HG02852 (cell line): ENCODE results near the gene SDK2.

Experiments used
- ATAC-seq: cut with Tn5 transposase; IDR thresholded peaks from one replicate; pipeline ENCODE4 v1.9.1; 2021; ENCODE audit warnings: mild to moderate bottlenecking, moderate library complexity; ENCODE audit not compliant: unreplicated experiment

SDK2 gene

GRCh38 chr17:73644145-73645049 lies at the start of gene SDK2:
SDK2 (minus strand) TSS chr17:73644445; CDS start chr17:73644088, 357 bp downstream.
- ATAC-seq: no peak

- ATAC-seq: no peak
Measured at GRCh38 chr17:73693071-73693470, 48.8 kb upstream of the SDK2 start.

GRCh38 chr17:73691321-73691766 lies 47.1 kb upstream of the SDK2 start:
- no peak for ATAC-seq

GRCh38 chr17:73690676-73691075 lies 46.4 kb upstream of the SDK2 start:
- ATAC-seq: no peak

- no peak for ATAC-seq
Measured at GRCh38 chr17:73689596-73690275, 45.5 kb upstream of the SDK2 start.

GRCh38 chr17:73686961-73687360 lies 42.7 kb upstream of the SDK2 start:
- no peak for ATAC-seq

- ATAC-seq: no peak
Measured at GRCh38 chr17:73686126-73686525, 41.9 kb upstream of the SDK2 start.

- ATAC-seq: no peak
Measured at GRCh38 chr17:73684183-73684582, 39.9 kb upstream of the SDK2 start.

- no peak for ATAC-seq
Measured at GRCh38 chr17:73683771-73684170, 39.5 kb upstream of the SDK2 start.

- ATAC-seq: no peak
Measured at GRCh38 chr17:73681946-73682345, 37.7 kb upstream of the SDK2 start.

GRCh38 chr17:73679476-73679875 lies 35.2 kb upstream of the SDK2 start:
- no peak for ATAC-seq

GRCh38 chr17:73678999-73679398 lies 34.8 kb upstream of the SDK2 start:
- ATAC-seq: no peak

GRCh38 chr17:73669771-73670170 lies 25.5 kb upstream of the SDK2 start:
- no peak for ATAC-seq

- ATAC-seq: no peak
Measured at GRCh38 chr17:73667181-73667959, 23.1 kb upstream of the SDK2 start.

- no peak for ATAC-seq
Measured at GRCh38 chr17:73663614-73664013, 19.4 kb upstream of the SDK2 start.

GRCh38 chr17:73660366-73660765 lies 16.1 kb upstream of the SDK2 start:
- ATAC-seq: no peak

GRCh38 chr17:73658821-73659515 lies 14.7 kb upstream of the SDK2 start:
- no peak for ATAC-seq

- no peak for ATAC-seq
Measured at GRCh38 chr17:73657473-73658116, 13.3 kb upstream of the SDK2 start.

GRCh38 chr17:73654241-73654640 lies 10.0 kb upstream of the SDK2 start:
- ATAC-seq: no peak

GRCh38 chr17:73653810-73654209 lies 9.6 kb upstream of the SDK2 start:
- ATAC-seq: no peak
